Right renal pelvis (tissue), 4 donors: ENCODE measurements around the gene C1orf50. TPM values are rescaled to one million over a fixed set of nuclear protein-coding genes. Genes with fewer than 3 reads are reported as not detected.
"Not testable (repeated sequence)": the region's sequence is repeated elsewhere in the genome, so short reads cannot be mapped to it uniquely, and the experiment has no call there.

ENCODE experiments used
- DNase-seq, 4 donors: peaks; one replicate each; pipeline ENCODE4 v3.0.0-alpha.2; 2013; ENCODE audit warnings: low read depth in 4 of 4, low spot score in 3 of 4, missing footprints in 1 of 4
- polyA plus RNA-seq, 4 donors: library from polyadenylated mRNA; unstranded; fragments of 120-200 nt; gene quantifications; one replicate each; pipeline ENCODE4 v1.2.1, GENCODE V29; 2013; ENCODE audit not compliant: insufficient read length in 4 of 4

The C1orf50 gene
- polyA plus RNA-seq: 10 to 100 TPM in 3 of 4 donors, 1 to 10 TPM in 1; 8.4 to 12.2 (median 11.3) TPM

- DNase-seq: peak; percentile 99
Observed at GRCh38 chr1:42766741-42767509, at the start of gene C1orf50, which contains the start of gene P3H1. Gene C1orf50, plus strand, starts transcription at chr1:42767249. Its CDS starts 63 bp downstream, at chr1:42767312. Gene P3H1, minus strand, starts transcription at chr1:42767028. Its CDS starts 57 bp downstream, at chr1:42766971.

DNA sequence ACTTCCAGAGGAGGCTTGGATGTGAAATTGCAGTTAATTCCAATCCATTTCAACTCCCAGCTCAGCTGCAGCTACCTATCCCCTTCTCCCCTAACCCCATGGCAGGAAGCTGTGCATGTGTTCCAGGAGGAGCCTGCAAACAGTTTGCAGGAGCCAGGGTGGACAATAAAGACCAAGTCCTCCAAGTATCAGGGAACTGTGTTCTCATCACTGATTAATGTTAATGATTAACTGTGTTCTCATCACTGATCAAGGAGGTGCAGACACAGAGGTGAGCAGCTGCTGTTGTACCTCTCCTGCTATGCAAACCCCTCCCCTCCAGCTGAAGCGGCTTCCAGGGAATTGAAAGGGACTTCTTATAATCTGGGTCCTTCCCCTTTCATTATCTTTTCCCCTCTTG is 46.2 kb upstream of the C1orf50 start:
- DNase-seq: no peak

- DNase-seq: no peak
Observed at GRCh38 chr1:42721926-42722325, 45.1 kb upstream of the C1orf50 start.

- not testable (repeated sequence) for DNase-seq
Observed at GRCh38 chr1:42722403-42722802, 44.6 kb upstream of the C1orf50 start.

GRCh38 chr1:42723511-42723910 is 43.5 kb upstream of the C1orf50 start:
- no peak for DNase-seq

GRCh38 chr1:42725820-42726219 is 41.2 kb upstream of the C1orf50 start:
- DNase-seq: not testable (repeated sequence)

DNA sequence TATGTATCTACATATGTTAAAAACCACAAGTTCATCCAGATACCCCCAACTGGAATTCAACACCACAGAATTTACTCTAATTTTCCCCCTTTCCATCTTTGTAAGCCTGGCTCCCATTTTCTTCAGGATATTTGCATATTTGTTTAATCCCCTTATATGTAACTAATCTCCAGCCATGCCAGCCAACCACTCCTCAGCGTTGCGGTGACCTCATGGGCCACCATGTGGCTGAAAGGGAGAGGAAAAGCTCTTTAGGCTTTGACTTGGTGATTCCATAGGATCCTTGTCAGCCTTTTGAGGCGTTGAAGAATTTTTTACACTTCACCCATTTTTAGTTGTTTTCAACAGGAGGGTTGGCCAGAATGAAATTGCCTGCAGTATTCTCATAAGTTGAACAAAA is 37.0 kb upstream of the C1orf50 start:
- no peak for DNase-seq

GRCh38 chr1:42730988-42731387 is 36.1 kb upstream of the C1orf50 start:
- DNase-seq: no peak

DNA sequence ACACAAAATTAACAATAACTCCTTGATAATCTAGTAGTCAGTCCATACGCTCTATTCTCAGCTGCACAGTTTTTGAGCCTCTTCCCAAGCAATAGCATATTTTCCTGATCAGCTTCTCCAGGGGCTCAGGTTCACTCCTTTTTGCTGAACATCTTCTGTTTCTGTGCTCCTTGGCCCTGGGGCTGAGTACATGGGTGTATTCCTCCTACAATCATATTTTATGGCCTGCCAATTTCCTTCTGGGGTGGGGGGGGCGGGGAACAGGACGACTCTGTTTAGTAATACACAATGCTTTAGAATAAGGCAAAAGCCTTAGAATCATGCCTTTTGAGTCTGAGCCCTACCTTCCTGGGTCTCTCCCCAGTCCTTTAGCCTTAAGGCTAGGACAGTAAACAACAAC is 35.5 kb upstream of the C1orf50 start:
- DNase-seq: no peak

GRCh38 chr1:42732126-42732680 is 34.8 kb upstream of the C1orf50 start:
- DNase-seq: no peak

DNA sequence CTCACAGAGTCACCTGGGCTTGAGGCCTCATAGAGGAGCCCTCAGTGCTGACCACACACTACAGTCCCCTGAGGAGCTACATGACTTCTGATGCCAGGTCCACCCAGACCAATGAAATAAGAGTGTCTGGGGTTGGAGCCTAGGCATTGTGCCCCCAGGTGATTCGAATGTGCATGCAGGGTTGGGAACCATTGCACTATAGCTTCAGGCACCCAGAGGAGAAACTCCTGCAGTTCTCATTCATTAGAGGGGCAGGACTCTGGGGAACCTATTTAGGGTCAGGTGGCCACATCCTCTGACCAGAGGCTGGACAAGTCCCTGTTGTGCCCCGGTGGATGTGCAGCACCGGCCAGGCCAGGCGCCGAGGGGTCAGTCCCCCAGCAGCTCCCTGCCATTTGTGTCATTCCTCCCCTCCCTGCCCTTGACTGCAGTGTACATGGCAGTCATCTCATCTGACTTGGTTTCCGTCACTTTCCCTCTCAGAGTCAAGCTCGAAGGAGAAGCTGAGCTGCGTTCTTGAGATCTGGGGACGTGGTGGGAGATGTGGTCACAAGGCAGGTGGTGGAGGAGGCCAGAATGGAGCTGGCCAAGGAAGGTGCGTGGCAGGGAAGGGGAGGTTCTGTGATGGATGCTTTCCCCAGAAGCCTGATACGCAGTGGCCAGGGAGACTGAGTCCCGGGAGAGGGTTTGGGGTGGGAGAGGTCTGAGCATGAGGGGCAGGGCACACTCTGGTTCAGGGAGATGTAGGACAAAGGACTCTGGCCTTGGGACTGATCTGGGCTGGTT is 33.4 kb upstream of the C1orf50 start:
- no peak for DNase-seq

GRCh38 chr1:42734201-42735035 is 32.6 kb upstream of the C1orf50 start:
- no peak for DNase-seq

DNA sequence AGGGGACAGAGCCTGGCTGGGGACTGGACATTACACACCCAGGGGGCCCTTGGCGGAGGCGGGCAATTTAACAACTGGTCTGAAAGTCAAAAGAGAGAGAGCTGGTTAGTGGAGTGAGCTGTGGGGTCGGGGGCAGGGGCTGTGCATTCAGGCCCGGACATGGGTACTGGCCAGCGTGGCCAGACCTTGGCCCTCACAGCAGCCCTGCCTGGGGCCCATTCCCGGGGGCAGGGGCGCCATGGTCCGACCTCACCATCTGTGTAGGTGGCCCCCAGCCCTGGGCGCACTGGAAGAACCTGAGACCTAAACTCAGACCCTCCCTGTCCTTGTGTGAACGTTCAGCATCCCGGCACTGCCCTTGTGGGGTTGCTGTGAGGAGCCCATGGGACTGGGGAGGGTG is 32.0 kb upstream of the C1orf50 start:
- no peak for DNase-seq

DNA sequence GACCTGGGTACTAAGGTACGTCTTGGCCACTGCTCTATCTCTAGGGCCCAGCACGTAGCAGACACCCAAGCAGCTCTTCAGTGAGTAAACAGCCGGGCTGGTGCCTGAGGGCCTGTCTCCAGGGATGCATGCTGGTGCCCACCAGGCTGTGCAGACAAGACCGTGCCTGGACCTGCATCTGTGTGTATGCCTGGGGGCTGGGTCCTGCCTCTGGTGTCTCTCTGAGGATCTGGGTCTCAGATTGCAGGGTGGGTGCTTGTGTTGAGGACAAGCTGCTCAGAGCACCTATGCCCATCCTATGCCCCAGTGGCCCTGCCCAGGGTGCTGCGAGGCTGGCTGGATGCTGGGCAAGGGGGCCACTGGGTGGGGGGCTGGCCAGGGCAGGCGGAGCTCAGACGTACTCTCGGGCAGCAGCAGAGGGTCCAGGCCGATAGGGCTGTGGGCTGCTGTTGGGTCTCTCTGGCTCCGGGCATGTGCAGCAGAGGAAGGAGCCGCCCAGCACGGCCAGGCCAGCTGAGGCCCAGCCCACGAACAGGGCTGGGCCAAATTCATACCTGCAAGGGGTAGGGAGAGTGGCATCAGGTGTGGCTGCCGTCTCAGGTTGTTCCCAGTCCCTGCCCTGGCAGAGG is 31.5 kb upstream of the C1orf50 start:
- DNase-seq: no peak

DNA sequence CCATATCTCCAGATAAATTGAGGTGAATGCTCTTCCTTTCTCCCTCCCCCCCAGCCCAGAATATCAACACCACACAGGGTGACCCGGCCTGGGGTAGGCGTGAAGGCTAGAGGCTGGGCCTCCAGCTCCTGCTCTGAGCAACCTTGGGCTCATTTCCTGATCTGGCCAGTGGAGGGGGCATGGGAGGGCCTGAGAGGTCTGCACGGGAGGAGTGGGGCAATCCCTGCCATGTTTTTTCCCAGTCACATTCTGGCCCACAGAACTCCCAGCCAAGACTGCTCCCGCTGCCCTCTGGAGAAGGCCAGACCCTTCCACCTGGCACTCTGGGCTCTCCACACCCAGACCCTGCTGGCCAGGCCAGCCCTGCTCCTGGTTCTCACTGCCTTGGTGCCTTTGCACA is 30.9 kb upstream of the C1orf50 start:
- DNase-seq: no peak

DNA sequence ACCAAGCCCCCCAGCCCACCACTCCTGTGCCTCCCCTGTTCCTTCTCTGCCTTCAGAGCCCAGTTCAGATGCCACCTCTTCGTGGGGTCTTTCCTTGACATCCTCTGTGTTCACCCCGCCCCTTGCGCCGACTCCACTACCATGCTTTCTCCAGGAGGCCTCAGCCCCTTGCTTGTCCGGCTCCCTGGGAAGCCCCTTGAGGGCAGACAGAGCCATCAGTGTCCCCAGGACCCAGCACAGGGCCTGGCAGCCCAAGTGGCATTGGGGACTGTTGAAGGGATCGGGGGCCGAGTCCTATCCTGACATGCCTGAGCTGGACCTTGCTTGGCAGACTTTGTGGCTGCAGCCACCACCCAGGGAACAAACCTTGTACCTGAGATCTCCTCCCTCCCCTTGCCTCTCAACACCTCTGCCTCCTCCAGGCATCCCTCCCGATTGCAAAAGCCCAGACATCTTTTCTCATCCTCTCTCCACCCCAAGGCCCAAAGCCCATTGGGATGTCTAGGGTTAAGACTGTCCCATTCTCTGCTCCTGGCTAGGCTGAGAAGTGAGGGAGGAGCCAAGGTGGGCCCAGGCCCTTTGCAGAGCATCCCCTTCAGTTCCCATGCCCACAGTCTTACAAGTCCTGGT is 30.4 kb upstream of the C1orf50 start:
- DNase-seq: no peak

DNA sequence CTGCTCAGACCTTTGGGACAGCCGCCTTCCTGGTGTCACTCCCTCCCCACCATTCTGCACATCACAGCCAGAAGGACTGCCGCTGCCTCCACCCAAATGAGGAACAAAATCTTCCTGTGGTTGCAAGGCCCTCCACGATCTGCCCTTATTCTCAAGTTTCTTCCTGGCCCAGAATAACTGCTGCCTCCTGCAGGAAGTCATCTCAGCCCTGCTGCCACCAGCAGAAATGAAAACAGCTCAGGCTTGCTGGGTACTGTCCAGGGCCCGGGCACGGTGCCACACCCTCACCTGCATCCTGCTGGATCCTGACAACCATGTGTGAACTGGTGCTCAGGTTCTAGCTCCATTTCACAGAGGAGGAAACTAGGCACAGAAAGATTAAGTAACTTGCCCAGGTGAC is 29.8 kb upstream of the C1orf50 start:
- DNase-seq: no peak

GRCh38 chr1:42737986-42738677 is 28.9 kb upstream of the C1orf50 start:
- no peak for DNase-seq

DNA sequence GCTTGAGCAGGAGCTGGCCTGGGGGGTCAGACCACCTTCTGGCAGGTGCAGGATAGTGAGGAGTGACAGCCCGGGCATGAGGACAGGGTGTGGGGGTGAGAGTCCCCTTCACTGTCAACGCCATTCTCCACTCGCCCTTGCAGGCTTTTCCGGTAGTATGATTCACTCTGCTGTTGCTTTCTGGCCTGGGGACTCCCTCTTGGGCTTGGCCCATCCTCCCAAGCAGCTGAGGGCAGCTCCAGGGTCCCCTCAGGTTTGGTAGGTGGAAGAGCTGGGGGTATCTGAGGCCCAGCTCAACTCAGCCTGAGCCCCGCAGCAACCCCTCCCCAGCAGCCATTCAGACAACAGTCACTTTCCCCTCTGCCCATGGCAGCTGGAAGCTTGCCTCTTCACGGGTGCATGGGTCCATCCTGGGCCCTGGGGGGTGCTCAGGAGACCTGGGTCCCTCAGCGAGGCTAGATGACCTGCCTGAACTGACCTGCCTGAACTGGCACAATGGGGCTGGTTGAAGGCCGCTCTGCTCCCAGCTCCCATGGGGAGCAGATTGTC is 28.3 kb upstream of the C1orf50 start:
- DNase-seq: no peak
